Activated CD8-positive, alpha-beta memory T cell treated with anti-CD3 and anti-CD28 coated beads, Interleukin-2, amount 50 U/mL, for 4 hours (primary cell): Measurements from ENCODE around the gene FGF12.

Source experiments
- DNase-seq: peaks from one replicate; pipeline ENCODE4 v3.0.0-alpha.2; 2020

The FGF12 gene

DNA sequence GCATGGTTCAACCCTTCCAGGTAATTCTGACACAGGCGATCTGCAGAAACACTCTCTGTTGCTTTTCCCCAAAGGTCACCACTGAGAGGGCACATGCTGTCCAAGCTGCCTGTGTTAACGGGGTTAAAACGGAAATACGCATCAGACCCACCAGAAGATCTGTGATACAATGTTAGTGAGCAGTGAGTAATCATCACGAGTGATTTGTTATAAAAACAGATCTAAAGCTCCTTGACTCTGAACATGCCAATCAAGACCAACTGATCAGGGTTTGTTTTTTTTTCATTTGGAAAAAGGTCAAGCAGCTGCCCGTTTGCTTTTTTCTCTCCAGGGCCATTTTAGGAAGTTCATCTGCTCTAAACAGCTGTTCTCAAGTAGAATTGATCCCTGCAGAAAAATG lies 43.2 kb downstream of the FGF12 start:
- no peak for DNase-seq

- DNase-seq: no peak
Measured at GRCh38 chr3:192675958-192676649, 51.2 kb downstream of the FGF12 start.

- DNase-seq: no peak
Measured at GRCh38 chr3:192655628-192656027, 71.7 kb downstream of the FGF12 start.

GRCh38 chr3:192655040-192655439 lies 72.3 kb downstream of the FGF12 start:
- no peak for DNase-seq

GRCh38 chr3:192653862-192654261 lies 73.5 kb downstream of the FGF12 start:
- DNase-seq: no peak

GRCh38 chr3:192652727-192653126 lies 74.6 kb downstream of the FGF12 start:
- no peak for DNase-seq

DNA sequence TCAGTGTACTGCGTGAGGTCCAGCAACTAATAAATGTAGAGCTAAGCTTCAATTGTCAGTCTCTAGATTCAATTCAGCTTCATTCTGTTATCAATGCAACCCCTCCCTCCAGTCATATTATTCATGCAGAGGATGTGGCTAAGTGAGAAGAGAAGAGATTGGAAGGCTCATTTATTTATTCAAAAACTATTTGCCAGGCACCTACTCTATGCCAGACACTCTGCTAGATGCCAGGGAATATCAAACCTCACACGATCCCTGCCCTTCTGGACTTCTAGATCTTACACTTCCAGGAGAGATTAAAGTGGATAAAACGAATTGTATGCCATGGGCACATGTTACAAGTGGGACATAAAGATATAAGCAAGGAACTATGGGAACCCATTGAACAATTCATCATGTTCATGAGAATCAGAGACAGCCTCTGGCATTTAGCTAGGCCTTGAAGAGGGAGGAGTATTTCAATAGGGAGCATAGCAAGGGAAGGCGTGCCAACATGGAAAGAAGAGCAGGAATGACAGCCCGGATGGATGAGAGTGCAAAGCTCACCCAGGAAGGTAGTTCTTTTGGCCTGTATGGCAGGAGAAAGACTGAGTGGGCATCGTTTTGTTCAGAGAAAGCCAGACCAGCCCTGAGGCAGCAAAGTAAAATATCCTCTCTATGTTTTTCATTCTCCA lies 75.4 kb downstream of the FGF12 start:
- DNase-seq: no peak

- no peak for DNase-seq
Measured at GRCh38 chr3:192645437-192645836, 81.9 kb downstream of the FGF12 start.

GRCh38 chr3:192642651-192643050 lies 84.7 kb downstream of the FGF12 start:
- DNase-seq: no peak

DNA sequence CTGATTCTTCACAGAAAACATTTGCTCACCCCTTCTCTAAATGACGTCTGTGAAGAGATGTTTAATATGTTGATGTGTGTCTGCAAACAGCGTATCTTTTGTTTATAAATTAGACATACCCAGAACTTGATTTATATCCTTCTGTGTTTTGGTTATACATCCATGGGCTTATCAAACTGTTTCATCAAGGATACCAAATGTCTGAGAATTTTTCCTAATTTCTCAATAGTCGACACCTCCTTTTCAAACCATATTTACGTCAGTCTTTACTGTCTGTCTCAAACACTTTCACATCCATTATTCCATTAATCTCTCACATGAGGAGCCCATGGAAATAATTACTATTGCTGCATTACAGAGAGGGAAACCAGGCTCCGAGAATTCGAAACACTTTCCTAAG lies 85.4 kb downstream of the FGF12 start:
- DNase-seq: no peak

DNA sequence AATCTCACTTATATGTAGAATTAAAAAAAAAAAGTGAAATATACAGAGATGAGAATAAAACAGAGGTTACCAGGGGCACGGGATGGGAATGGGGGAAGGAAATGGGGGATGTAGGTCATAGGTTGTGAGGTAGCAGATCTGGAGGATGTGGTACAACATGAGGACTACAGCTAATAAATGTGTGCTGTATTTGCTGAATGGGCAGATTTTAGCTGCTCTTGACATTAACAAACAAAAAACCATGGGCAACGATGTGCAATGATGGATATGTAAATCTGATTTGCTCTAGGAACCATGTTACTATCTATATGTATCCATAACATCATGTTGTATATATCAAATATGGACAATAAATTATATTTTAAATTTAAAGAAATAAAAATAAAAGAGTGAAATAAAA lies 87.4 kb downstream of the FGF12 start:
- no peak for DNase-seq

GRCh38 chr3:192637803-192638202 lies 89.5 kb downstream of the FGF12 start:
- DNase-seq: no peak

DNA sequence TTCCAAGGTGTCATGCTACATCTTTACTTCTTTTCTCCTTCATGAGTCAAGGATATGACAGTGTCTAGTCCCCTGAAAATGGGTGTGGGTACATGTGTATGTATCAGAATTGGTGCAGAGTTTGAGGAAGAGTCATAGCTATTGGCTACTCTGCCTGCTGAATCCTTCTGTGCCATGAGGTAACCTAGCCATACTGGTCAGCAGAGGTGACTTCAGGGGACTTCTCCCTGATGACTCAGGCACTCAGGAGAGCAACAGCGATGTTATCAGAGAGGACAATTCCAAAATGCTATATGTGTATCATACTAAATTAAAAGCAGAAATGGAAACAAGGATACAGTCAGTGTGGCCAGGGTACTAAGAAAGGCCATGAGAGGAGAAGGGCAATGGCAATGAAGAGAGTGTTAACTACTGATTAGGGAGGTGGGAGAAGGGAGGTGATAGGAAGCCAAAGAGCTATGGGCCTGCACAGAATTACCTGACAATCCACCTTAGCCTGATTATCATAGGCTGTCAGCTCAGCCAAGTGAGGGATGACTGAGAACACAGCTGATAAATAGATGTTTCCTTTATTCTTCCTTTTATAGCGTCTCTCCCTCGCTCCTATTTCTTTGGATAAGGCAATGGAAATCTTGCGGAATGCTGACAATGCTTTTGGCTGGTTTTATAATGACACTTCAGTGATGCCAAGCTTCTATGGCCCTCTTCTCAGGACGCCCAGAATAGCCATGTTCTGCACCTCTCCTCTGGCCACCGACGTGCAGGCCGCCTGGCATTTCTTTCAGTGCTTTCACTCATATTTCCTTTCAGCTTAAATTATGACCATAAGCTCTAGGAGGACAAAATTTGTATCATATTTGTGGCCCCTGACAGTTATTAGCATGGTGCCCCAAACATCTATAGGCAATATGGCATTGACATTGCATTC lies 90.6 kb downstream of the FGF12 start:
- no peak for DNase-seq

DNA sequence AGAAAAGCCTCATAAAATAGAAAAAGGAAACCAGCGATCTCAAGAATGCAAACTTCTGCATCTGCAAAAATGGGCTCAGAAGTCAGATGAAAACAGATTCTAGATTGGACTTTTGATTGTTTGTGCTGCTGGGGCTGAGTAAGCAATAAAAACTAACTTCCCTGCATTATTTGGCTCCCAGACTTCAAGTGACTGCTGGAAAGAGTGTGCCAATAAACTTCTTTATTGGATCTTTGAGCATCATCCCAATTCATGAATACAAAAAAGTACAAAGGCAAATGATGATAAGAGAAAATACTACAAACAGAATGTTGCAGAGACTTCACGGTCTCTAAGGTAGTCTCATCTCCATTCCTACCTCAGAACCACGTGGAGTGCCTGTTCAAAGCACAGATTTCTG lies 97.9 kb downstream of the FGF12 start:
- no peak for DNase-seq

- DNase-seq: no peak
Measured at GRCh38 chr3:192621909-192622308, 105.4 kb downstream of the FGF12 start.

DNA sequence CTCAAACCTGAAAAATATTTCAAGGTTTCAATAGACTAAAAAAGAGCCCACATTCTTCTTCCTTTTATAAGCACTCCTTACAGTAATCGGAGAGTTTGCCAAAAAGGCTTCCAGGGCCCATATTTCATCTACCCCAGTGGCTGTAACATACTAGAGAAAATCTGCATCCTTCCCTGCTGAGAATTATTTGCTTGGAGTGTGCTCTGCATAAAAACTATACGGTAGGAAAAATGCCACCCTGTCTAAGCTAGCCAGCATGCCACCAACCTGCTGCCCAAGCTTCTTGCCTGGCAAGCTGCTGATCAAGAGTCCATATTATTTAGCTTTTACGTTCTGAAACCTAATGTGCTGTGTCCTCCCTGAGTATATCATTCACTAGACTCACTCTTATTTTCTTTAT lies 107.1 kb downstream of the FGF12 start:
- no peak for DNase-seq

- no peak for DNase-seq
Measured at GRCh38 chr3:192611411-192611810, 115.9 kb downstream of the FGF12 start.

DNA sequence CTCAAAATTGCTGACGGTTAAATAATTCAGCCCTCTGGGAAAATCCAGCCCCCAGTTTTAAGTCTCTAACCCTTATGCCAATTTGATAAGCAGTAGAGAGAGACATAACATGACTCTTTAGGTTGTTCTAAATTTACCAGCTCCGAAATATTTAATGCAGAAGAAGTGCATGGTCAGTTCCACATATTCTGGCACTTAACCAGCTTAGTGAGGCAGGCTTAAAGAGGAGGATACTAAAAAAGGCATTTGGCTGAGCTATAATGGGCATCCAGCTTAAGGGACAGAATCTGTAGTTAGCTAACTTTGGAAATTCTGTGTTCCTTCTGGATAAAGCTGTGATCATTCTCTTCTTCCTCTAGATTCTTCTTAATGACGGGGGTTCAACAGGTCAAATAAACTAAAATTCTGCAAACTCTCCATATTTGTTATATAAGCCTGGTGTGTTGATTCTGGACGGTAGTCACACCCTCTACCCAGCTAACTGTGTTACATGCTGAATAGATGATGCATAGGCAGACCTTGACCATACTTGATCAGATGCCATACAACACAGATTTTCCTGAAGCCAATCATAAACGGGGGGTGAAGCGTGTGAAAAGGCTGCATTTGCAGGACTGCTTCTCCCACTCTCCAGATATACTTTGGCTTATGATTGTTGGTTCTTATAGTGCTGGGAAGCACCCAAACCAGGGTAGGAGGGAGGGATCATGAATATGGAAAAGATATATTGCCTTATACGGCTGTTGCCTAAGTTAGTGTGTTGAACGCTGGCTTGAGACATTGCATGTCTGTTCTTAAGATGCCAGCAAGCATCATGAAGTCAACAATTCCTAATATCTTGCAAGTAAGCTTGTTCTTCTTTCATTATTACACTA lies 118.4 kb downstream of the FGF12 start:
- DNase-seq: no peak

DNA sequence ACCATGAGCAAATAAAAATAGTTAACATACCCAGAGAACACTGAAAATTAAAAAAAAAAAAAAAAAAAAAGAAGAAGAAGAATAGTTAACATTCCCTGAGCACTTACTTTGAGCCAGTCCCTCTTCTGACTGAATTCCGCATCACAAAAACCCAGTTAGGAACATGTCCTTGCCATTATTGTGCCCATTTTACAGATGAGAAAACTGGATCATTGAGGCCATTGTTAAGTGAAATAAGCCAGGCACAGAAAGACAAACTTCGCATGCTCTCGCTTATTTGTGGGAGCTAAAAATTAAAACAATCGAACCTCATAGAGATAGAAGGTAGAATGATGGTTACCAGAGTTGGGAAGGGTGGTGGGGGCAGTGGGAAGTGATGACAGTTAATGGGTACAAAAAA lies 119.5 kb downstream of the FGF12 start:
- DNase-seq: no peak

DNA sequence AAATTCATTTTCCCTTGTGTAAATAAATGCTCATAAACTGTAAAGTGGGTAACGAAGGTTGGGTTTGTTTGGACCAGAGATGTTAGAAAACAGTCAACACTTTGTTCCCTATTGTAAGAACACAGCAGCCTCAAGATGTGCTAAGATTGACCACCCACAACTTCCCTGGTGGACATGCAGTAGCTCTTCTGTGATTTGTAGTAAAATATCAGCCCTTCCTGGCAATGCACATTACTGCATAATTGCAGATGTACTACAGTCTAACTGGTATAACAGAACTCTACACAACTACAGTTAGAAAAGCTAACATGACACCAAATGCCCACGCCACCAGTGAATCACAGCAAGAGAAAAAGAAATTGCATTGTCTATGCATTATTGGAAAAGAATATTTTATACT lies 129.4 kb downstream of the FGF12 start:
- DNase-seq: no peak

DNA sequence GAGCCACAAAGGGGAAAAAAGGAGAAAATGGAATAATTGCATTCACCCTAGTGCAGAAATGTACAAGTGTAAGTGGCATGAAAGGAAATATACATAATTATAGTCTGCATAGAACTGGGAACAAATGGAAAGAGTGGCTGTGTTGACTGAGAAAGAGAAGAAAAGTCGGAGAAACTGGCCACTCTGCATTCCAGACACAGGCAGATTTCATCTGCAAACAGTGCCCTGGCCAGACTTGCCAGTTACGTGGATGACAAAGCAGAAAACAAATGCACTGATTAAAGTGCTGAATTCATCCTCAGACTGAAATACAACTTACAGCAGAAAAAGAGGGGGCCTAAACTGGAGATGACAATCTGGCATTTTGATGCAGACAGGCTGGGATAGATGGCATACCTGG lies 129.8 kb downstream of the FGF12 start:
- no peak for DNase-seq

GRCh38 chr3:192578729-192579128 lies 148.6 kb downstream of the FGF12 start:
- DNase-seq: no peak

- DNase-seq: no peak
Measured at GRCh38 chr3:192577811-192578210, 149.5 kb downstream of the FGF12 start.
